Epithelial cell of proximal tubule (primary cell): ENCODE results near the gene SLC34A2. TPM values are rescaled to one million over a fixed set of nuclear protein-coding genes. Genes with fewer than 3 reads are reported as not detected.

Experiments used
- DNase-seq: peaks from one replicate; pipeline ENCODE4 v3.0.0-alpha.2; 2011; ENCODE audit warnings: low read depth
- H3K4me3 ChIP-seq: 2 replicates; pipeline ENCODE4 v1.5.1; 2011; ENCODE audit warnings: low read depth, mild to moderate bottlenecking, low read length
- CTCF ChIP-seq: conservative IDR thresholded peaks from 2 replicates; pipeline ENCODE4 v1.5.1; 2012; ENCODE audit warnings: low read depth, mild to moderate bottlenecking, low read length
- total RNA-seq: library from RNA; depleted of rRNA; stranded (reverse); fragments of >200 nt; gene quantifications from 2 replicates; pipeline ENCODE4 v1.2.3, GENCODE V29; 2015

Gene SLC34A2
- total RNA-seq, 1 donor from 2014 or later: 14.8 TPM

GRCh38 chr4:25662306-25662705 is 6.7 kb downstream of the SLC34A2 start:
- DNase-seq: no peak
- H3K4me3 ChIP-seq: no peak overlapping the region
- no peak for TF ChIP-seq CTCF

GRCh38 chr4:25663781-25664180 is 8.1 kb downstream of the SLC34A2 start:
- no peak overlapping the region for H3K4me3 ChIP-seq
- no peak for TF ChIP-seq CTCF

GRCh38 chr4:25666031-25666630 is 10.5 kb downstream of the SLC34A2 start:
- H3K4me3 ChIP-seq: no peak overlapping the region
- no peak for TF ChIP-seq CTCF
- DNase-seq: no peak

More at GRCh38 chr4:25663781-25664180, 8.1 kb downstream of the SLC34A2 start:
- no peak for DNase-seq

- H3K4me3 ChIP-seq: no peak overlapping the region
- TF ChIP-seq CTCF: no peak
- no peak for DNase-seq
Observed at GRCh38 chr4:25667931-25668557, 12.4 kb downstream of the SLC34A2 start.

GRCh38 chr4:25670991-25671390 is 15.3 kb downstream of the SLC34A2 start:
- TF ChIP-seq CTCF: no peak
- no peak for DNase-seq
- H3K4me3 ChIP-seq: no peak overlapping the region

- no peak for TF ChIP-seq CTCF
- H3K4me3 ChIP-seq: no peak overlapping the region
- DNase-seq: no peak
Observed at GRCh38 chr4:25672756-25673155, 17.1 kb downstream of the SLC34A2 start.

- TF ChIP-seq CTCF: no peak
- no peak overlapping the region for H3K4me3 ChIP-seq
Observed at GRCh38 chr4:25674386-25674785, 18.7 kb downstream of the SLC34A2 start.

More at GRCh38 chr4:25674386-25674785, 18.7 kb downstream of the SLC34A2 start:
- DNase-seq: no peak
